Neuronal stem cell (in vitro differentiated cells): ENCODE data around the gene BCL2L15.

Experiments
- DNase-seq: peaks from one replicate; pipeline ENCODE4 v3.0.0-alpha.2; 2013; ENCODE audit warnings: low spot score
- H2AFZ ChIP-seq: one replicate; pipeline ENCODE4 v1.6.1; 2013; ENCODE audit warnings: mild to moderate bottlenecking, low read length, inconsistent platforms
- H2AK5ac ChIP-seq: 2 replicates; pipeline ENCODE4 v1.6.1; 2013; ENCODE audit warnings: low read depth, mild to moderate bottlenecking, inconsistent platforms, low read length, moderate library complexity, mixed read lengths
- H2BK120ac ChIP-seq: 2 replicates; pipeline ENCODE4 v1.6.1; 2013; ENCODE audit warnings: low read depth, mild to moderate bottlenecking, inconsistent platforms, low read length, moderate library complexity, mixed read lengths
- H2BK12ac ChIP-seq: one replicate; pipeline ENCODE4 v1.6.1; 2013; ENCODE audit warnings: low read length, inconsistent platforms
- H2BK15ac ChIP-seq: 2 replicates; pipeline ENCODE4 v1.6.1; 2013; ENCODE audit warnings: mild to moderate bottlenecking, low read length, inconsistent platforms, mixed read lengths
- H2BK5ac ChIP-seq: one replicate; pipeline ENCODE4 v1.6.1; 2013; ENCODE audit warnings: inconsistent platforms, mild to moderate bottlenecking, low read length, moderate library complexity
- H3K14ac ChIP-seq: one replicate; pipeline ENCODE4 v1.6.1; 2013; ENCODE audit warnings: low read length, inconsistent platforms
- H3K18ac ChIP-seq: 2 replicates; pipeline ENCODE4 v1.6.1; 2013; ENCODE audit warnings: low read length, inconsistent platforms
- H3K23ac ChIP-seq: 2 replicates; pipeline ENCODE4 v1.6.1; 2013; ENCODE audit warnings: low read depth, mild to moderate bottlenecking, mixed read lengths, low read length, inconsistent platforms; ENCODE audit not compliant: poor library complexity
- H3K27ac ChIP-seq: replicated peaks from 3 replicates; pipeline ENCODE4 v1.5.1; 2013; ENCODE audit warnings: low read length, inconsistent platforms
- H3K27me3 ChIP-seq, 3 experiments: 2 replicates each; pipeline ENCODE4 v1.6.1; 2013; ENCODE audit warnings: low read length in 3 of 3, mild to moderate bottlenecking in 2 of 3, inconsistent platforms in 1 of 3, low read depth in 1 of 3, mixed read lengths in 1 of 3, moderate library complexity in 1 of 3; ENCODE audit not compliant: control insufficient read depth in 3 of 3, insufficient read depth in 3 of 3
- H3K36me3 ChIP-seq, 2 donors: replicated peaks in 1 of 2; 2 replicates each; pipeline ENCODE4 v1.6.1; 2013; ENCODE audit warnings: low read length in 2 of 2; ENCODE audit not compliant: control insufficient read depth in 2 of 2, insufficient read depth in 2 of 2
- H3K4ac ChIP-seq: 2 replicates; pipeline ENCODE4 v1.6.1; 2013; ENCODE audit warnings: inconsistent platforms, mild to moderate bottlenecking, low read length, moderate library complexity
- H3K4me1 ChIP-seq, 2 donors: 1 replicate in 1 of 2; 2 replicates in 1 of 2; pipeline ENCODE4 v1.6.1; 2013; ENCODE audit warnings: low read length in 2 of 2, low read depth in 1 of 2; ENCODE audit not compliant: control insufficient read depth in 2 of 2, insufficient read depth in 1 of 2
- H3K4me2 ChIP-seq: one replicate; pipeline ENCODE4 v1.6.1; 2013; ENCODE audit warnings: mild to moderate bottlenecking, low read length, inconsistent platforms; ENCODE audit not compliant: insufficient read depth, poor library complexity, severe bottlenecking
- H3K4me3 ChIP-seq, 2 donors: 2 replicates each; pipeline ENCODE4 v1.5.1; 2013; ENCODE audit warnings: low read length in 2 of 2, mild to moderate bottlenecking in 2 of 2, inconsistent platforms in 1 of 2, moderate library complexity in 1 of 2
- H3K79me1 ChIP-seq: one replicate; pipeline ENCODE4 v1.6.1; 2013; ENCODE audit warnings: low read depth, mild to moderate bottlenecking, inconsistent platforms, low read length, moderate library complexity
- H3K9ac ChIP-seq: one replicate; pipeline ENCODE4 v1.6.1; 2013; ENCODE audit warnings: mild to moderate bottlenecking, low read depth, low read length, inconsistent platforms; ENCODE audit not compliant: poor library complexity
- H3K9me3 ChIP-seq, 2 donors: replicated peaks in 1 of 2; 2 replicates each; pipeline versions ENCODE3 to v1.6.1; 2013; ENCODE audit warnings: low read length in 2 of 2, mild to moderate bottlenecking in 2 of 2, inconsistent platforms in 1 of 2, low read depth in 1 of 2, mixed read lengths in 1 of 2, moderate library complexity in 1 of 2; ENCODE audit not compliant: control insufficient read depth in 2 of 2, insufficient read depth in 1 of 2
- H4K8ac ChIP-seq: one replicate; pipeline ENCODE4 v1.6.1; 2013; ENCODE audit warnings: low read depth, mild to moderate bottlenecking, inconsistent platforms, low read length, moderate library complexity
- H4K91ac ChIP-seq: one replicate; pipeline ENCODE4 v1.6.1; 2013; ENCODE audit warnings: low read length, low read depth, mild to moderate bottlenecking, inconsistent platforms; ENCODE audit not compliant: poor library complexity
- WGBS, 2 donors: extraction: QIAGEN DNeasy Blood & Tissue Kit; methylation state at CpG; one replicate each; pipeline ENCODE4 v1.1.7; 2013; ENCODE audit warnings: missing lambda C conversion rate in 2 of 2, mixed read lengths in 1 of 2; ENCODE audit not compliant: insufficient read length in 2 of 2, insufficient replicate concordance in 1 of 2; ENCODE audit errors: extremely low coverage in 2 of 2; 5-methylcytosine and 5-hydroxymethylcytosine counted together

The BCL2L15 gene

GRCh38 chr1:113924473-113924872 lies 37.1 kb upstream of the BCL2L15 start:
- H3K27ac ChIP-seq: no peak overlapping the region
- no CpG with 5 or more reads among the region's 2 CpGs for WGBS, 2 donors
- H3K4me2 ChIP-seq: no peak overlapping the region
- no peaks in the 10 kb centered on the region for H3K9me3 ChIP-seq
- no peak overlapping the region for H2BK12ac ChIP-seq
- no peak overlapping the region for H4K8ac ChIP-seq
- H3K18ac ChIP-seq: no peak overlapping the region
- no peaks in the 10 kb centered on the region for H3K36me3 ChIP-seq
- H3K4me3 ChIP-seq: no peak overlapping the region
- no peak overlapping the region for H3K23ac ChIP-seq
- no peak overlapping the region for H2BK5ac ChIP-seq
- H2AFZ ChIP-seq: no peak overlapping the region
- no peak overlapping the region for H4K91ac ChIP-seq
- H2BK15ac ChIP-seq: no peak overlapping the region
- no peak overlapping the region for H3K9ac ChIP-seq
- H3K14ac ChIP-seq: no peak overlapping the region
- H3K4ac ChIP-seq: no peak overlapping the region
- no peak overlapping the region for H2AK5ac ChIP-seq
- DNase-seq: no peak
- peaks cover 3 to 5% of the 10 kb centered on the region in 2 donors for H3K4me1 ChIP-seq
- no peaks in the 10 kb centered on the region for H3K79me1 ChIP-seq
- H3K27me3 ChIP-seq: peaks cover 0 to 4% (median 0%) of the 10 kb centered on the region in 3 experiments
- no peak overlapping the region for H2BK120ac ChIP-seq

- Histone ChIP-seq H2AFZ (no peak overlapping the region), H3K4me2 (no peak overlapping the region), H3K4me1 (peaks cover 0 to under 1% of the 10 kb centered on the region in 2 donors), H2BK12ac (no peak overlapping the region), H3K36me3 (no peaks in the 10 kb centered on the region), H3K79me1 (no peaks in the 10 kb centered on the region), H4K8ac (no peak overlapping the region), H3K14ac (no peak overlapping the region), H2BK15ac (no peak overlapping the region), H4K91ac (no peak overlapping the region), H3K18ac (no peak overlapping the region), H2BK5ac (no peak overlapping the region), H3K4ac (no peak overlapping the region), H3K9me3 (no peaks in the 10 kb centered on the region), H3K4me3 (no peak overlapping the region), H2BK120ac (no peak overlapping the region), H3K23ac (no peak overlapping the region), H3K27me3 (peaks cover 0 to 4% (median 0%) of the 10 kb centered on the region in 3 experiments), H3K9ac (no peak overlapping the region), H3K27ac (no peak overlapping the region), H2AK5ac (no peak overlapping the region)
- DNase-seq: no peak
- WGBS, 2 donors: no CpG with 5 or more reads among the region's 4 CpGs
Observed at GRCh38 chr1:113922957-113923356, 35.6 kb upstream of the BCL2L15 start.

- Histone ChIP-seq H3K27me3 (peaks cover 0 to 2% (median 0%) of the 10 kb centered on the region in 3 experiments), H3K4me2 (no peak overlapping the region), H3K9me3 (no peaks in the 10 kb centered on the region), H4K91ac (no peak overlapping the region), H2BK120ac (no peak overlapping the region), H4K8ac (no peak overlapping the region), H3K18ac (no peak overlapping the region), H2BK15ac (no peak overlapping the region), H2BK5ac (no peak overlapping the region), H3K14ac (no peak overlapping the region), H3K23ac (no peak overlapping the region), H2BK12ac (no peak overlapping the region), H3K4ac (no peak overlapping the region), H3K4me1 (peaks cover 0 to 4% of the 10 kb centered on the region in 2 donors), H3K79me1 (no peaks in the 10 kb centered on the region), H2AK5ac (no peak overlapping the region), H3K36me3 (peaks cover 0 to 11% of the 10 kb centered on the region in 2 donors), H3K9ac (no peak overlapping the region), H2AFZ (no peak overlapping the region), H3K27ac (no peak overlapping the region), H3K4me3 (no peak overlapping the region)
- DNase-seq: no peak
Observed at GRCh38 chr1:113918243-113918642, 30.9 kb upstream of the BCL2L15 start.

GRCh38 chr1:113917400-113918082 lies 30.2 kb upstream of the BCL2L15 start:
- no peak for DNase-seq
- H2AK5ac ChIP-seq: no peak overlapping the region
- no peak overlapping the region for H3K4me2 ChIP-seq
- H3K4me3 ChIP-seq: no peak overlapping the region
- no peak overlapping the region for H2AFZ ChIP-seq
- peaks cover 0 to 18% of the 10 kb centered on the region in 2 donors for H3K36me3 ChIP-seq
- no peak overlapping the region for H3K9ac ChIP-seq
- no peak overlapping the region for H3K14ac ChIP-seq
- H3K4ac ChIP-seq: no peak overlapping the region
- no peak overlapping the region for H4K91ac ChIP-seq
- no CpG with 5 or more reads among the region's 2 CpGs for WGBS, 2 donors
- H3K79me1 ChIP-seq: no peaks in the 10 kb centered on the region
- H3K27me3 ChIP-seq: no peaks in the 10 kb centered on the region
- H3K27ac ChIP-seq: no peak overlapping the region
- H3K9me3 ChIP-seq: no peaks in the 10 kb centered on the region
- H4K8ac ChIP-seq: no peak overlapping the region
- no peak overlapping the region for H3K23ac ChIP-seq
- no peak overlapping the region for H2BK5ac ChIP-seq
- no peak overlapping the region for H2BK120ac ChIP-seq
- H2BK15ac ChIP-seq: no peak overlapping the region
- no peak overlapping the region for H2BK12ac ChIP-seq
- peaks cover 0 to 4% of the 10 kb centered on the region in 2 donors for H3K4me1 ChIP-seq
- no peak overlapping the region for H3K18ac ChIP-seq
